Measurements from ENCODE around the gene TMEM232.
"Not testable (repeated sequence)": the region's sequence is repeated elsewhere in the genome, so short reads cannot be mapped to it uniquely, and the experiment has no call there.

The TMEM232 gene

DNA sequence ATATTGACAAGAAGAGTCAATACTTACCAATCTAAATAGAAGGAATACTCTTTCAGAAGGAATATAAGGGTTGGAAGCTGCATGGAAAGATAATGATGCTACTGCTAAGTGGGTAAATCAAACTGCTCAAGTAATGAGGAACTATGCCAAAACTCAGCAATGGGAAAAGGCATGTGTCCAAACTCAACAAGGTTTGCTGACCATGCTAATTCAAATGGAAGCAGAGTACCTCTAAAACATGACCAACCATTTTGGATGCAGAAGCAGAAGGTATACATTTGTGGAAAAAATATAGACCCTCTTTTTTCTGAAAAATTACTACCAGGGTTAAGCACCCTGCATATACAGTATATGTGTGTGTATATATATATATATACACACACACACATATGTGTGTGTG, 21.1 kb downstream of the TMEM232 start:
- no peak for DNase-seq

DNA sequence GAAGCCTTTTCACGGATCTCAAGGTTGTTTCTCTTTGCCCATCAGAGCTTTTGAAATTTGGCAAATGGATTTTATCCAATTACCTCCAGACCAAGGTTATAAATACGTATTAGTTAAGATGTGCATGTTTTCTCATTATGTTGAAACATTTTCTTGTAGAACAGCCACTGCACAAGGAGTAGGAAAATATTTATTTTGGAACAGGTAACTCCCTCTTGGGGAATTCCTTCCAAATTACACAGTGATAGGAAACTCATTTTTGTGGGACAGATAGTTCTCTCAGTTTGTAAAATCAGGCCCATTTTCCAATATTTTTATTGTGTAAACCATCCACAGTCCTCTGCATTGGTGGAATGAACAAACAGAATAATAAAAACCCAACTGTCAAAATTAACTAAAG, 23.0 kb downstream of the TMEM232 start:
- no peak for DNase-seq

DNA sequence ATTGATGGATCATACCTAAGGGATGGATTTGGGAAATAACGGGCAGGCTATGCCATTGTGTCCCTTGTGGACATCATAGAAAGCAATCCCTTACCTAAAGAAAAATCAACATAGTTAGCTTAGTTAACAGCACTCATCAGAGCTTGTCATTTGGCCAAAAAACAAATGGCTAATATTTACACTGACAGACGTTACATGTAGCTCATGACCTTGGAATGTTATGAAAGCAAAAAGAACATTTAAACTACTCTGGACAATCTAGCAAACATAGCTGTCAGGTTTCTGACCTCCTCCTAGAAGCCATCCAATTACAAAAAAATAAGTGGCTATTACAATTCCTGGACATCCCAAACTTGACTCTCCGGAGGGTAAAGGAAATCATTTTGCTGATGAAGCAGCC, 23.8 kb downstream of the TMEM232 start:
- DNase-seq, result no peak

DNA sequence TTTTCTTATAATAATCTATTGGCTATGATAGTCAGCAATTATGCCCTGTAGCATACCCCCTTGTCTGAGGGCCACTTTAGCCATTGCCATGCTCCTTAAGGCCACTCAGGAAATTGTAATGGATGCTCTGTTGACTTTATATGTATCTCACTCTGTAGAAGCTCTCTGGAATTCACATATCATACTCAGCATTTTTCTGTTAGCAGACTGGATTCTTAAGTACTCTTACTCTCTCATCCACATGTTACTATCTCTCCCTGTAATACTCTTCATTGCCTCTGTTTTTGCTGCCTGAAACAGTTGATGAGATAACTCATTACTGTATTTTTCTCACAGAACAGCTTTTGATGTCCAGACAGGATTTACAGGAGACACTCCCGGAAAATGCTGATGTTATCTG, 24.2 kb downstream of the TMEM232 start:
- DNase-seq, result no peak

DNA sequence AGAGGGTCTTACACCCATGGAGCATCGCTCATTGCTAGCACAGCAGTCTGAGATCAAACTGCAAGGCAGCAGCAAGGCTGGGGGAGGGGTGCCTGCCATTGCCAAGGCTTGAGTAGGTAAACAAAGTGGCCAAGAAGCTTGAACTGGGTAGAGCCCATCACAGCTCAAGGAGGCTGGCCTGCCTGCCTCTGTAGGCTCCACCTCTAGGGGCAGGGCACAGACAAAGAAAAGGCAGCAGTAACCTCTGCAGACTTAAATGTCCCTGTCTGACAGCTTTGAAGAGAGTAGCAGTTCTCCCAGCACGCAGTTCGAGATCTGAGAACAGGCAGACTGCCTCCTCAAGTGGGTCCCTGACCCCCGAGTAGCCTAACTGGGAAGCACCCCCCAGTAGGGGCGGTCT, 33.8 kb downstream of the TMEM232 start:
- DNase-seq, result not testable (repeated sequence)

DNA sequence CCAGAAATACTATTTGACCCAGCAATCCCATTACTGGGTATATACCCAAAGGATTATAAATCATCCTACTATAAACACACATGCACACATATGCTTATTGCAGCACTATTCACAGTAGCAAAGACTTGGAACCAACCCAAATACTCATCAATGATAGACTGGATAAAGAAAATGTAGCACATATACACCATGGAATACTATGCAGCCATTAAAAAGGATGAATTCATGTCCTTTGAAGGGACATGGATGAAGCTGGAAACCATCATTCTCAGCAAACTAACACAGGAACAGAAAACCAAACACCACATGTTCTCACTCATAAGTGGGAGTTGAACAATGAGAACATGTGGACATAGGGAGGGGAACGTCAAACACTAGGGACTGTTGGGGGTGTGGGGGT, 35.9 kb downstream of the TMEM232 start:
- not testable (repeated sequence) for DNase-seq

DNA sequence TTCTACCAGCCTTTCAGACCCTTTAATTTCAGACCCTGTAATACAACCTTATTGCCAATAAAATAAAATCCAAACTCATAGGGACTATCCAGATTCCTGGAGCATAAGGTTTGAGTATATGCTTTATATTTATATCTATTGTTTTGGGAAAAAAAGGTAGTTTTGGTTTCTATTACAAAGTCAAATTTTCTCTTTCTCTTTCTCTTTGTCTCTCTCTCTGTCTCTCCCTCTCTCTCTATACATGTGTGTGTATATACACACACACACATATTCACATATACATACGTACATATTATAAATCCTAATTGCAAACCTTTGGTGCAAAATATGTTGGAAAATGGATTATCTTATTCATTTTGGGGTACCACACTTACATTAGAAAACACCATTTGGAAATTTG, 39.0 kb downstream of the TMEM232 start:
- no peak for DNase-seq

DNA sequence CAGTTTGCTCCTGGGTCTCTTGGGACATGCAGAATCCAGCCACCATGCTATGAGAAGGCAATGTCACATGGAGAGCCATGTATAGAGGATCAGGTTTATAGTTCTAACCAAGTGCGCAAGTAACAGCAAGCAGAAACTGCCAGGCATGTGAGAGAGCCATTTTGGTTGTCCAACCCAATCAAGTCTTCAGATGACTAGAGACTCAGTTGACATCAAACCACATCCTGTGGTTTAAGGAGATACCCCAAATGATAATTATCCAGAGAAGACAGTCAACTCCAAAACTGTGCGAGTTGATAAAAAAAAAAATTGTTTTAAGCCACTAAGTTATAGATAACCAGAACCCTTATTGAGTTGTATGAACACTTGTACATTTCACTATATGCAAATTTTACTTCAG, 40.2 kb downstream of the TMEM232 start:
- DNase-seq, result no peak

DNA sequence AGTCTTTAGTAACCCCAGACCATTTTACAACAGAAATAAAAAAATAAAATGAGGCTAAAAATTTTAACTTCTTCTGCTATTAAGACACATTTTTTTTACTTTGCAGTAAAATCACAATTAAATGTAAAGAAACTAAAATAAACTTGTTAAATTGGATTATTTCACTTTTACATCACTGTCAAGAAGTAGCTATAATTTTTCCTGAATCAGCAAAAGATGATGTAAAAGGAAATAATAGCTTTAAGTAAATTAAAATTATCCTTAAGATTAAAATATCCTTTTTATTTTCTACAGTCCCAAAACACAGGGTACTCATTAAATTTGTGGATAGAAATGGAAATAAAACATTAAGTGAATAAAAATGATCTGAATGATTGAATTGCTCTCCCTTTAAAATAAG, 44.5 kb downstream of the TMEM232 start:
- no peak for DNase-seq

DNA sequence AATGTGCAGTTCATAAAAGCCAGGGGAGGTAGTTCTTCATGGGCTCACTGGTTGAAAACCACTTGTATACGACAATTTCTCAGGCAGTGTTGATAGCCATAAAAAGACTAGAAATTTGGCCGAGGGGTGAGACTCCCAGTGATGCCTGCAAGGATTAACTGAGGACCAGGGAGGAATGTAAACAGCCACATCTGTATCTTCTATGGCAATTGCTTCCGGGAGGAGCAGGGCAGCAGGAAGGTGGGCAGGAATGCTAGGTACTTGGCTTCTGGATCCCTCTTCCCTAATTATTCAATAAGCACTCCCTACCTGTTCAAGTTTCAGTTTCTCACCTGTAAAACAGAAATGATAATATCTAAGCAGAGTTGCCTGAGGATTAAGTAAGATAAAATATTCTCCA, 45.4 kb downstream of the TMEM232 start:
- no peak for DNase-seq

DNA sequence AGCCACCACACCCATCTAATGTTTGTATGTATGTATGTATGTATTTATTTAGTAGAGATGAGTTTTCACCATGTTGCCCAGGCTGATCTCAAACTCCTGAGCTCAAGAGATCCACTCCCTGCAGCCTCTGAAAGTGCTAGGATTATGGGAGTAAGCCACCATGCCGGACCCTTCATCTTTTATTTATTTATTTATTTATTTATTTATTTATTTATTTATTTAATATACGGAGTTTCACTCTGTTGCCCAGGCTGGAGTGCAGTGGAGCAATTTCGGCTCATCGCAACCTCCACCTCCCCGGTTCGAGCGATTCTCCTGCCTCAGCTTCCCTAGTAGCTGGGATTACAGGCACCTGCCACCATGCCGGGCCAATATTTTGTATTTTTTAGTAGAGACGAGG, 49.9 kb downstream of the TMEM232 start:
- DNase-seq, result not testable (repeated sequence)

DNA sequence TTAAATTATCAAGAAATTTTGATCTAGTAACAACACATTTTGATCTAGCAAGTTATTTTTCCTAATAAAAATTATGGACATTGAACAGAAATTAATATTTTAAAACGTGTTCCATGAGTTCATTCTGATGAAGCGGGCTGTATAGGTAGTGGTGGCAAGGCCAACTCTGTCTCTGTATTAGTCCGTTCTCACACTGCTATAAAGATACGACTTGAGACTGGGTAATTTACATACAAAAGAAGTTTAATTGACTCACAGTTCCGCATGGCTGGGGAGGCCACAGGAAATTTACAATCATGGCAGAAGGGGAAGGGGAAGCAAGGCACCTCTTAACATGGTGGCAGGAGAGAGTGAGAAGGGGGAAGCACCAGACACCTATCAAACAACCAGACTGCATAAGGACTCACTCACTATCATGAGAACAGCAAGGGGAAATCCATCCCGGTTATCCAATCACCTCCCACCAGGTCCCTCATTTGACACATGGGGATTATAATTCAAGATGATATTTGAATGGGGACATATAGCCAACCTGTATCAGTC, 61.2 kb downstream of the TMEM232 start:
- no peak for DNase-seq

DNA sequence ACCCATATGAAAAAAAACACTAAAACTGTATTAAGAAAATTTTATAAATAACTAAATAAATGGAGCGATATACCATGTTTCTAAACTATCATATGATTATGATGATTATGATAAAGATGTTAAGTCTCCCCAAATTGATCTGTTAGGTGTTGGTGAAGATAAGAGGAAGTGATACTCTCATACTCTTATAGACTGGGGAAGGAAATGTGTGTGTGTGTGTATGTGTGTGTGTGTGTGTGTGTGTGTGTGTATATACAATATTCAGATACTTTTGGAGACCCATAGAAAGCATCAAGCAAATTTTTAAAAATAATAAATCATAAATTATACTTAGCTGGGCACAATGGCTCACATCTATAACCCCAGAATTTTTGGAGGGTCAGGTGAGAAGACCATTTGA, 62.9 kb downstream of the TMEM232 start:
- no peak for DNase-seq

DNA sequence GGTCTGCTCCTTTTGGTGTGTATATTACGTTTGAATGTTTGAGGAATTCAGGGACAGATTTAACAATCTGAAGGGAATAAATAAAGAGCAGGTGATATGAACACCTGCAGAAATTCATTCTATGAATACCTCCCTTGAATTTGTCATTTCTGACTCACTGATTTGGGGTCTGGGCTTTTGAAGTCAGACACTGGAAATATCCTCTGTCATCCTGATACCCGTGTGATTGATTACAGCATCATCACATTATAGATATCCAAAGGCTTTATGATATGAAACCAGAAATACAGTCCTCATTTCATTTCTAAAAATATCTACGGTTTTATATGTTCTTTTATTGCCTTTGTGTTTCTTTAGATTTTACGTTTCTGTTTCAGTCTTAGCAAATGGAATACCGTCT, 68.5 kb downstream of the TMEM232 start:
- DNase-seq, result no peak

DNA sequence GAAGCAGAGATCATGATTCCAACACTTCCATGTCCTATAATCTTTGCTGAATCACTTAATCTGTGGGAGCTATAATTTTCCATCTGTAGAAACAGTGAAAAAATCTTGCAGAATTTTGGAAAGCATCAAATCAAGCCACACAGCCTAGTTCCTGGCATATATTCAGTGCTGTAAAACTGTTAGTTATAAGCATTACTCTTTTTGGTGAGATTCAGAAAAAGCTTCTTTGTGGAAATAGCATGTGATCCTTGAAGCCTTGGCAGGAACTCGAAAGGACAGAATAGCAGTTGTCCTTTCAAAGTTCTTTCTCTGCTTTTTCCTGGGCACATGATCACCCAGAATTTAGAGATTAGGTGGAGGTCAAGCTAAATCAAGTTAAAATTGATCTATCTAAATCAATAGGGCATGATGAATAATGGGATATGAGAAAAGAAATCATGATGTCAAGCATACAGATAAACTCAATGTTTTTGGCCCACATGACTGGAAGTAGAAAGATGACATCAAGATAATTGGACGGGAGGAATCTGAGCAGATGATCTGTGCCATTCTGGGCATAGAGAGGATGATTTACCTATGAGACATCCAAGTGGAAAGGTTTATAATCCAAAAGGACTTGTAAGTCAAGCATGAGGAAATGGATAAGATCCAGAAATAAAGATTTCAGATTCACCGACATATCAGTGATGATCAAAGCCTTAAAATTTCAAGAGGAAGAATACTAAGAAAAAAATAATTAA, 73.1 kb downstream of the TMEM232 start:
- DNase-seq, result no peak

DNA sequence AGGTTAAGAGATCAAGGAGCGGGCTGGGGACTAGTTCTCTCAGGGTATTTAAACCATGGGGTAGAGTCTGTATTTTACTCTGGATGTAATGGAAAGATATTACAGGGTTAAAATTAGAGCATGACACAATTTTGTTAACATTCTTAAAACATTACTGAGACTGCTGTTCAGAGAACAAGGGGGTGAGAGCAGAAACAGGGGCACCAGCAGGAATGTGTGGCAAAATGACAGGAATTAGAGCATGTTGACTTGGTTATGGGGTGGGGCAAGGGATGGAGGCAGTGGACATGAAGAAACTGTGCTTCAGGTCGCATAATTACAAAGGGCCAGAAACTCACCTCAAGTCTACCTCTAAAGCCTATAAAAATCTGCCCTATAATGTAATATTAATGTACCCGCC, 75.0 kb downstream of the TMEM232 start:
- DNase-seq, result no peak

DNA sequence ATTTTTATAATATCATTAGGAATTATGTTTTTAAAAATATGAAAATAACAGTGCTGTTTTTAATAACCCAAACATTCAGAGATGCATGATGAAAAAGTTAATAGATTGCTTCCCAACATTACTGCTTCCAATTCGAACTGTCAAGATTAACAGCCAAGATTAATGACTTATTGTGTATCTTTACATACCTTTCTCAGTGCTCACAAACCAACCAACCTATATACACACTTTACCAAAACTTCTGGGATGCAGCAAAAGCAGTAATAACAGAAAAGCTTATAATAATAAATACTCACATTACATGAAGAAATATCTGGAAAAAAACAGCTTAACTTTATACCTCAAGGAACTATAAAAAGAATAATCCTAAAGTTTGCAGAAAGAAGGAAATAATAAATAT, 82.1 kb downstream of the TMEM232 start:
- DNase-seq, result no peak

DNA sequence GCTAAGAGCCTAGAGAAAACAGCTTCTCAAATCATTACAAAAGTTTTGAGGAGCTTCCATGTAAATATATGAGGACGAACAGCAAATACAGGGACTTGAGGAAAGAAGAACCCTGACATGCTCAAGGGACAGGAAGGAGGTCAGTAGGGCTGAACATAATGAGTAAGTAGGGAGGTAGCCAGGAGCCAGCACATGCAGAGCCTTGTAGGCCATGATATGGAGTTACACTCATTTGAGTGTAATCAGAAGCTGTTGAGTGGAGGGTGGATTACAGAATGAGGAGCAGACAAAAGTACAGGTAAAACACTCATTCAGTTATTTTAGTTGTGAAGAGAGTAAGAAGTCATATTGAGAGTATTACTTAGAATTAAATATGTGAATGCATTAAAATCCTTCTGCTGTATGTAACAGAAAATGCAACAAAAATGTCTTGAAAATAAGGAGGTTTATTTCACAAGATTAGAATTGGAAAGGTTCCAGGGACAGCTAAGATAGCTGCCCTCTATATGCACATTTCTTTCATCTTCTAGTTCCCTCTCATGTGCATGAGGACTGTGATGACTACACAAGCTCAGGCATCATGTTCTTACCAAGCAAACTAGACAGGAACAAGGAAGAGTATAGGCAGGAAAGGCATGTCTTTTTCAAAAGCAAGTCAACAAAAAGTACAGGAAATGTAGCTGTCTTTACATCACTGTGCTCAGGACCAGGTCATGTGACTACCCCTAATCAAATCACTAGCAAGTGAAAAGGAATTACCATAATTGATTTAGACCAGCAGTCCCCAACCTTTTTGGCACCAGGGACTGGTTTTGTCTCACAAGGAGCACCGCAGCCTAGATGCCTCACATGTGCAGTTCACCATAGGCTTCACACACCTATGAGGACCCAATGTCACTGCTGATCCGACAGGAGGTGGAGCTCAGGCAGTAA, 87.2 kb downstream of the TMEM232 start:
- DNase-seq, result no peak

DNA sequence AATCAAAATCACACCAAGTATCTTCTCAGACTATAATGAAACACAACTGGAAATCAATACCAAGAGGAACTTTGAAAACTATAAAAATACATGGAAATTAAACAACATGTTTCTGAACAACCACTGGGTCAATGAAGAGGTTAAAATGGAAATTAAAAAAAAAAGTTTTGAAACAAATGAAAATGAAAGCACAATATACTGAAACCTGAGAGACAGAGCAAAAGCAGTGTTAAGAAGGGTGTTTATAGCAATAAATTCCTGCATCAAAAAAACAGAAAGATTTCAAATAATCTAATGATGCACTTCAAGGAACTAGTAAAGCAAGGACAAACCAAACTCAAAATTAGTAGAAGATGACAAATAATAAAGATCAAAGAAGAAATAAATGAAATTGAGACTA, 92.0 kb downstream of the TMEM232 start:
- DNase-seq, result no peak

DNA sequence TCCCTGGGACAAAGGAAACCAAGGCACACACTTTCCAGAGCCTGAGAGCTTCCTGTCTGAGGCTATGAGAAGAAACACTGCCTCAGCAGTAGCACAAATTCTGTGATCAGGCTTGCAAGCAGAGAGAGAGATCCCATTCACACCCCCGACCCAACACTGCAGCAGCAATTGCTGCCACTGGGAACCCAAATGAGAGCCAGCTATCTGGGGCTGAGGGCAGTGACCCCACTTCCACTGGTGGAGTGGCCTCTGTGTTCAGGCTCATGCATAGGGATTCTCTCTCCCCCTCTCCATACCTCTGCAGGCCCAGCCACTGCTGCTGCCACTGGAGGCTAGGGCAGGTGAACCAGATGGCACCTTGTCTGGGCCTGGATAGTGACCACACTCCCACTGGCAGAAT, 95.2 kb downstream of the TMEM232 start:
- DNase-seq, result no peak

DNA sequence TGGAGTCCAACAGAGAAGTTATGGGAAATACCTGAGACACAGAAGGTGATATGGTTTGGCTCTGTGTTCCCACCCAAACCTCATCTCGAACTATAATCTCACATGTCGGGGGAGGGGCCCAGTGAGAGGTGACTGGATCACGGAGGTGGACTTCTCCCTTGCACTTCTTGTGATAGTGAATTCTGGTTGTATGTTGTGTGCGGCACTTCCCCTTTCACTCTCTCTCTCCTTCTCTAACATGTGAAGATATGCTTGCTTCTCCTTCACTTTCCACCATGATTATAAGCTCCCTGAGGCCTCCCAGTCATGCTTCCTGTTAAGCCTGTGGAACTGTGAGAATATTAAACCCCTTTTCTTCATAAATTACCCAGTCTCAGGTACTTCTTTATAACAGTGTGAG, 96.1 kb downstream of the TMEM232 start:
- no peak for DNase-seq

DNA sequence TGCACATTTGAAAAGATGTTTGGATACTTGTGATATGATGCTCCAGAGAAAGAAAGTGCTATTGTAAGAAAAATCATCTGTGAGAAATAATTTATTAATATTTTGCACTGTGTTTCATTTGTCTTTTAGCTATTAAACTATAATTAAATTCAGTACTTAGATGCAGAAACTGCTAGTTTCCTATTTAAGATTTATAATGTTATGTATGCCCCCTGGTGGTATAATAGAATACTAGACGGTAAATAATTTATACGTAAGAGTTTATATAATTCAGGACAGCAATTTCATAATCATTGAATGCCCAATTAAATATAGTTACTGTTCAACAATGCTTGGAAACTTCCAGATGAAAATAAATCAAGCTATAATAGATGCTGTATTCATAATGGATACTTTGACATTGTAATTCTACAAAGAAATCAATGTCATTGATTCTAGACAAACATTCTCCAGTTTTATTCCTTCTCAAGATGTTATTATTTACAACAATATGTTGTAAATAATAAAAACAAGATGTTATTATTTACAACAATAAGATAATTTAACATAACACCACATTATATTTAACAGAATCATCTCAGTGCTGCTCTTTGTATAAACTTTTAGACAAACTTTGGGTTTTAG, 101.0 kb downstream of the TMEM232 start:
- peak; percentile 28 for DNase-seq

DNA sequence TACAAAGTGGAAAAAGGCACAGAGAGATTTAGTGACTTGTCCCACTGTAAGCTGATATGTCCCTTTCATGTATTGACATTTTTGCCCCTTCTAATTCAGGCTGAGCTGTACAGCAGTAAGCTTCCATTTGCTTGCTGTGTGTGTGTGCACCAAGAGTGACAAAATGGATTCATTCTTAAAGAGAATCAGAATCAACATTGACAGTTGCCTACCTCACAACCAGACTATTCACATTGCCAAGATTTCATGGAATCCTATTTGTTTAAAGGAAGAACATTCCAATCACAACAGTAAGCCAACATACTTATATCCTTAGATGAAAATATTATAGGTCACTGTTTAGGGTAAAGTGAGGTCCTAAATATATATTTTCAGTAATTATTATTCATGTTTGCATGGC, 102.6 kb downstream of the TMEM232 start:
- DNase-seq, result no peak

DNA sequence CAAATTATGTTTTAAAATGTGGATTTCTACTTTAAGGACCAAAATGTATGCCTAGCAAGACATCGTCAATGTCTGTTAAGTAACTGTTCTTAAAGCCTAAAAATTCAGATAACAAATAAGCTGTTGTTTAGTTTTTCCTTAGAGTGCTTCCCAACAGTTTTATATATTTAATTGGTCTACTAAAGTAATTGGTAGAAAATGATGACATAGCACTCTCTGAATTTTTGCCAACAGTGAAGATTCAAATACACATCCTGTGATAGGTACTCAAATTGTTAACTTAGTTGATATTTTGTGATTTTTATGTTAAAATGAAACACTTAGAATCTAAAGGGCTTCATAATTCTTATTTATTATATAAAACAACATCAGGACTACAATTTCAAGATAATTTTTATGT, 107.5 kb downstream of the TMEM232 start:
- DNase-seq, result no peak
